HepG2 (cell line): ENCODE results near the gene KISS1. TPM values are rescaled to one million over a fixed set of nuclear protein-coding genes. Genes with fewer than 3 reads are reported as not detected.

Experiments used
- AHR ChIP-seq: IDR thresholded peaks from 2 replicates; pipeline ENCODE4 v1.6.1; 2018; ENCODE audit warnings: missing genetic modification reagents, missing compliant biosample characterization
- CEBPB ChIP-seq: IDR thresholded peaks from 2 replicates; pipeline ENCODE4 v1.6.1; 2011; ENCODE audit warnings: low read depth, low read length, improper control_type of control experiment, borderline replicate concordance
- DMAP1 ChIP-seq: IDR thresholded peaks from 2 replicates; pipeline ENCODE4 v1.6.1; 2016
- EP300 ChIP-seq, 3 experiments: sonication (generic) in 1 of 3; formaldehyde crosslinking in 1 of 3; IDR thresholded peaks; 2 replicates each; pipeline versions ENCODE4 v1.5.1 to v1.6.1; 2011 to 2020; ENCODE audit warnings: low read depth in 2 of 3, low read length in 2 of 3, borderline replicate concordance in 1 of 3, improper control_type of control experiment in 1 of 3, mild to moderate bottlenecking in 1 of 3, missing genetic modification reagents in 1 of 3, moderate library complexity in 1 of 3
- HDAC1 ChIP-seq: sonication (generic); formaldehyde crosslinking; IDR thresholded peaks from 2 replicates; pipeline ENCODE4 v1.5.1; 2020; ENCODE audit warnings: mild to moderate bottlenecking, missing genetic modification reagents
- HNRNPH1 ChIP-seq: fragments of 200-400 bp; formaldehyde crosslinking; optimal IDR thresholded peaks from 2 replicates; pipeline ENCODE3; 2017; ENCODE audit warnings: mild to moderate bottlenecking, low read depth, low read length
- KLF9 ChIP-seq: IDR thresholded peaks from 2 replicates; pipeline ENCODE4 v1.6.1; 2016; ENCODE audit warnings: low read depth
- NFATC3 ChIP-seq: sonication (generic); formaldehyde crosslinking; IDR thresholded peaks from 2 replicates; pipeline ENCODE4 v1.5.1; 2020; ENCODE audit warnings: mild to moderate bottlenecking, missing genetic modification reagents
- PAF1 ChIP-seq: IDR thresholded peaks from 2 replicates; pipeline ENCODE4 v1.6.1; 2016; ENCODE audit warnings: missing genetic modification reagents, missing compliant biosample characterization
- PAXIP1 ChIP-seq: sonication (generic); formaldehyde crosslinking; conservative IDR thresholded peaks from 2 replicates; pipeline ENCODE4 v1.4.0; 2020; ENCODE audit warnings: mild to moderate bottlenecking, missing genetic modification reagents, moderate library complexity
- PITX1 ChIP-seq: sonication (generic); formaldehyde crosslinking; IDR thresholded peaks from 2 replicates; pipeline ENCODE4 v1.5.1; 2020; ENCODE audit warnings: mild to moderate bottlenecking, missing genetic modification reagents
- RELA ChIP-seq: sonication (generic); formaldehyde crosslinking; IDR thresholded peaks from 2 replicates; pipeline ENCODE4 v1.4.0; 2020; ENCODE audit warnings: missing genetic modification reagents
- SOX6 ChIP-seq, 2 experiments: fragments of 450-650 bp in 1 of 2; sonication (generic) in 1 of 2; formaldehyde crosslinking in 1 of 2; IDR thresholded peaks; 2 replicates each; pipeline versions ENCODE4 v1.4.0 to v1.6.1; 2017 to 2020; ENCODE audit warnings: antibody characterized with exemption in 1 of 2, mild to moderate bottlenecking in 1 of 2, missing genetic modification reagents in 1 of 2
- ZFP41 ChIP-seq: sonication (generic); formaldehyde crosslinking; IDR thresholded peaks from 2 replicates; pipeline ENCODE4 v1.4.0; 2020; ENCODE audit warnings: mild to moderate bottlenecking, missing genetic modification reagents, borderline replicate concordance
- ZHX2 ChIP-seq, 2 experiments: sonication (generic) in 1 of 2; formaldehyde crosslinking in 1 of 2; IDR thresholded peaks; 2 replicates each; pipeline versions ENCODE4 v1.6.1 to v1.9.0; 2014 to 2022; ENCODE audit warnings: antibody characterized with exemption in 1 of 2, borderline replicate concordance in 1 of 2, inconsistent platforms in 1 of 2, low read depth in 1 of 2, missing genetic modification reagents in 1 of 2
- ZMYM3 ChIP-seq: sonication (generic); formaldehyde crosslinking; IDR thresholded peaks from 2 replicates; pipeline ENCODE4 v1.5.1; 2020; ENCODE audit warnings: mild to moderate bottlenecking, missing genetic modification reagents
- ZNF232 ChIP-seq: sonication (generic); formaldehyde crosslinking; IDR thresholded peaks from 2 replicates; pipeline ENCODE4 v1.4.0; 2020; ENCODE audit warnings: missing genetic modification reagents, borderline replicate concordance
- ZNF3 ChIP-seq: IDR thresholded peaks from 2 replicates; pipeline ENCODE4 v1.7.0; 2017; ENCODE audit warnings: inconsistent platforms
- ZNF598 ChIP-seq: sonication (generic); formaldehyde crosslinking; IDR thresholded peaks from 2 replicates; pipeline ENCODE4 v1.5.1; 2020; ENCODE audit warnings: mild to moderate bottlenecking, missing genetic modification reagents, borderline replicate concordance
- ZNF615 ChIP-seq: sonication (generic); formaldehyde crosslinking; IDR thresholded peaks from 2 replicates; pipeline ENCODE4 v1.5.0; 2020; ENCODE audit warnings: mild to moderate bottlenecking, missing genetic modification reagents, borderline replicate concordance
- ZSCAN31 ChIP-seq: sonication (generic); formaldehyde crosslinking; IDR thresholded peaks from 2 replicates; pipeline ENCODE4 v1.5.0; 2020; ENCODE audit warnings: low read depth, mild to moderate bottlenecking, missing genetic modification reagents
- polyA plus RNA-seq, 8 experiments: library from polyadenylated mRNA; depleted of rRNA in 3 of 8; stranded (reverse) in 7 of 8; unstranded in 1 of 8; fragments of >200 nt; fragmentation: Illumina TruSeq in 4 of 8; extraction: Trizol in 4 of 8; gene quantifications; 2 replicates each; pipeline versions ENCODE4 v1.2.1 to v1.2.3, GENCODE V29; 2011 to 2016; ENCODE audit warnings: low read depth in 4 of 8, missing spikeins in 1 of 8, mixed read lengths in 1 of 8; ENCODE audit not compliant: insufficient read depth in 1 of 8
- total RNA-seq, 5 experiments: library from RNA; depleted of rRNA; stranded (reverse); fragments of >200 nt; fragmentation: Illumina TruSeq; extraction: Trizol; gene quantifications; 2 replicates each; pipeline ENCODE4 v1.2.3, GENCODE V29; 2016; ENCODE audit warnings: low read depth in 1 of 5

KISS1 gene
- total and polyA plus RNA-seq, 2 of the 13 experiments (the other 11 are each of a cell fraction or from before 2014, with no cell fraction given), result 0.24 to 0.80 TPM

- 0 out of 2 replicates have a peak, but pooled peaks have one; percentile 15 for TF ChIP-seq PAXIP1 (CRISPR knock-in tag)
- no peak for TF ChIP-seq NFATC3 (CRISPR knock-in tag)
- TF ChIP-seq ZNF3 (CRISPR knock-in tag), result no peak
- TF ChIP-seq ZNF232 (CRISPR knock-in tag), result no peak
- no peak for TF ChIP-seq KLF9 (CRISPR knock-in tag)
- TF ChIP-seq HDAC1 (CRISPR knock-in tag), result 0 out of 2 replicates have a peak, but pooled peaks have one; percentile 25
- no peak for TF ChIP-seq HNRNPH1
- no peak for TF ChIP-seq ZSCAN31 (CRISPR knock-in tag)
- TF ChIP-seq AHR (CRISPR knock-in tag), result no peak
- TF ChIP-seq SOX6 (IDR thresholded peaks at IDR 0.05), result no peak
- peak; percentile 24; the same call in 1 of the 2 replicates for TF ChIP-seq SOX6 (CRISPR knock-in tag; IDR thresholded peaks at IDR 0.05)
- TF ChIP-seq DMAP1 (CRISPR knock-in tag), result no peak
- no peak for TF ChIP-seq PITX1 (CRISPR knock-in tag)
- no peak for TF ChIP-seq PAF1 (CRISPR knock-in tag)
- TF ChIP-seq CEBPB, result no peak
- TF ChIP-seq ZFP41, result no peak
- TF ChIP-seq ZHX2 (IDR thresholded peaks at IDR 0.05; ENCODE audit: low read depth), result no peak
- no peak for TF ChIP-seq ZHX2 (CRISPR knock-in tag; IDR thresholded peaks at IDR 0.05; ENCODE audit: borderline replicate concordance)
- TF ChIP-seq EP300 (IDR thresholded peaks at IDR 0.05; ENCODE audit: low read depth in 2 of 2, low read length in 2 of 2), result 0 out of 4 replicates have a peak, but pooled peaks of 1 of the 2 experiments have one; percentile 3
- no peak for TF ChIP-seq EP300 (CRISPR knock-in tag; IDR thresholded peaks at IDR 0.05; ENCODE audit: borderline replicate concordance)
- peak; percentile 90 for TF ChIP-seq ZMYM3 (CRISPR knock-in tag)
- no peak for TF ChIP-seq RELA (CRISPR knock-in tag)
- TF ChIP-seq ZNF615 (CRISPR knock-in tag), result no peak
- no peak for TF ChIP-seq ZNF598 (CRISPR knock-in tag)
Measured at GRCh38 chr1:204180133-204180532, 16.2 kb downstream of the KISS1 start (continued).
